Right lobe of liver (tissue), 4 donors: Measurements from ENCODE around the gene DLAT.

Experiments
- CTCF ChIP-seq, 4 donors: fragments of 200-600 bp in 3 of 4; fragments of 450-650 bp in 1 of 4; IDR thresholded peaks; one replicate each; pipeline versions ENCODE4 v1.5.1 to v1.8.0; 2016 to 2022; ENCODE audit warnings: antibody characterized with exemption in 4 of 4, mild to moderate bottlenecking in 2 of 4
- POLR2A ChIP-seq: fragments of 450-650 bp; IDR thresholded peaks from one replicate; pipeline ENCODE4 v1.6.1; 2017; ENCODE audit warnings: antibody characterized with exemption, mild to moderate bottlenecking
- donor health status: DM: no; HTN: no; CAD: no.
- donor health status: DM: no; HTN: no; CAD: no.
- donor health status: DM: no; HTN: yes; CAD: no.

DNA sequence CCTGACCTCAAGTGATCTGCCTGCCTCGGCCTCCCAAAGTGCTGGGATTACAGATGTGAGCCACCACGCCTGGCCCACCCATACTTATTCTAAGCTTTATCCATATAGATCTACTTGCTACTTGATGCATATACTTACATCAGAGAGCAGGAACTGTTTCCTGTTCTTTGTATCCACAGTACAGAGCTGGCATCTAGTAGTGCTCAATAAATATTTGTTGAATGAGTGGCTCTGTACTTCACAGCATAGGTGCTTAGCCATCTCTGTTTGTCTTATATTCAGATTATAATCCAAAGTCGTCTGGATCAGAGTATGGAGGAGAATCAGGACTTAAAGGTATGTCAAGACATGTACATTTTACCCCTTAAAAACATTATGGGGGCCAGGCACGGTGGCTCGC lies 38.6 kb upstream of the DLAT start:
- TF ChIP-seq CTCF (IDR thresholded peaks at IDR 0.05) (no peak), POLR2A (no peak)
